HCEC 1CT (cell line): ENCODE results near the gene FGFBP2.

Source experiments
- DNase-seq: peaks from one replicate; pipeline ENCODE4 v3.0.0-alpha.2; 2017

FGFBP2 gene

GRCh38 chr4:15965325-15965724 lies 2.4 kb upstream of the FGFBP2 start:
- no peak for DNase-seq

- no peak for DNase-seq
Observed at GRCh38 chr4:15964159-15964558, 1.2 kb upstream of the FGFBP2 start.

GRCh38 chr4:15963576-15963975 lies 601 bp upstream of the FGFBP2 start:
- no peak for DNase-seq

GRCh38 chr4:15961781-15962510 lies 1.0 kb downstream of the FGFBP2 start:
- DNase-seq, result no peak

GRCh38 chr4:15958562-15958961 lies 4.4 kb downstream of the FGFBP2 start:
- DNase-seq, result no peak

- DNase-seq, result peak; percentile 24
Observed at GRCh38 chr4:15956179-15956850, 6.7 kb downstream of the FGFBP2 start.

GRCh38 chr4:15955670-15956069 lies 7.3 kb downstream of the FGFBP2 start:
- DNase-seq, result no peak

- no peak for DNase-seq
Observed at GRCh38 chr4:15953625-15954024, 9.3 kb downstream of the FGFBP2 start.

- DNase-seq, result no peak
Observed at GRCh38 chr4:15951781-15952180, 11.2 kb downstream of the FGFBP2 start.

- DNase-seq, result no peak
Observed at GRCh38 chr4:15948826-15949225, 14.1 kb downstream of the FGFBP2 start.

GRCh38 chr4:15947684-15948083 lies 15.3 kb downstream of the FGFBP2 start:
- DNase-seq, result no peak

- DNase-seq, result no peak
Observed at GRCh38 chr4:15945516-15945915, 17.5 kb downstream of the FGFBP2 start.

GRCh38 chr4:15944895-15945294 lies 18.1 kb downstream of the FGFBP2 start:
- no peak for DNase-seq

GRCh38 chr4:15942283-15942682 lies 20.7 kb downstream of the FGFBP2 start:
- DNase-seq, result no peak

- no peak for DNase-seq
Observed at GRCh38 chr4:15938640-15939039, 24.3 kb downstream of the FGFBP2 start, which contains the start of gene FGFBP1. FGFBP1 (minus strand) TSS chr4:15938740; CDS start chr4:15936632, 2,108 bp downstream.

GRCh38 chr4:15938182-15938581 lies 24.8 kb downstream of the FGFBP2 start:
- no peak for DNase-seq

- no peak for DNase-seq
Observed at GRCh38 chr4:15936495-15936894, 26.5 kb downstream of the FGFBP2 start.

GRCh38 chr4:15935504-15936402 lies 27.2 kb downstream of the FGFBP2 start:
- DNase-seq, result no peak

- no peak for DNase-seq
Observed at GRCh38 chr4:15934259-15934658, 28.7 kb downstream of the FGFBP2 start.

- no peak for DNase-seq
Observed at GRCh38 chr4:15931451-15932210, 31.3 kb downstream of the FGFBP2 start.

GRCh38 chr4:15930314-15930713 lies 32.7 kb downstream of the FGFBP2 start:
- no peak for DNase-seq

- DNase-seq, result no peak
Observed at GRCh38 chr4:15929540-15929939, 33.4 kb downstream of the FGFBP2 start.

- DNase-seq, result no peak
Observed at GRCh38 chr4:15928883-15929282, 34.1 kb downstream of the FGFBP2 start.
